Measurements from ENCODE around the gene SF3B1.
A peak's percentile ranks its signal among the peaks of the same experiment; 100 is the strongest.
"Not testable (repeated sequence)": the region's sequence is repeated elsewhere in the genome, so short reads cannot be mapped to it uniquely, and the experiment has no call there.

The SF3B1 gene, protein sequence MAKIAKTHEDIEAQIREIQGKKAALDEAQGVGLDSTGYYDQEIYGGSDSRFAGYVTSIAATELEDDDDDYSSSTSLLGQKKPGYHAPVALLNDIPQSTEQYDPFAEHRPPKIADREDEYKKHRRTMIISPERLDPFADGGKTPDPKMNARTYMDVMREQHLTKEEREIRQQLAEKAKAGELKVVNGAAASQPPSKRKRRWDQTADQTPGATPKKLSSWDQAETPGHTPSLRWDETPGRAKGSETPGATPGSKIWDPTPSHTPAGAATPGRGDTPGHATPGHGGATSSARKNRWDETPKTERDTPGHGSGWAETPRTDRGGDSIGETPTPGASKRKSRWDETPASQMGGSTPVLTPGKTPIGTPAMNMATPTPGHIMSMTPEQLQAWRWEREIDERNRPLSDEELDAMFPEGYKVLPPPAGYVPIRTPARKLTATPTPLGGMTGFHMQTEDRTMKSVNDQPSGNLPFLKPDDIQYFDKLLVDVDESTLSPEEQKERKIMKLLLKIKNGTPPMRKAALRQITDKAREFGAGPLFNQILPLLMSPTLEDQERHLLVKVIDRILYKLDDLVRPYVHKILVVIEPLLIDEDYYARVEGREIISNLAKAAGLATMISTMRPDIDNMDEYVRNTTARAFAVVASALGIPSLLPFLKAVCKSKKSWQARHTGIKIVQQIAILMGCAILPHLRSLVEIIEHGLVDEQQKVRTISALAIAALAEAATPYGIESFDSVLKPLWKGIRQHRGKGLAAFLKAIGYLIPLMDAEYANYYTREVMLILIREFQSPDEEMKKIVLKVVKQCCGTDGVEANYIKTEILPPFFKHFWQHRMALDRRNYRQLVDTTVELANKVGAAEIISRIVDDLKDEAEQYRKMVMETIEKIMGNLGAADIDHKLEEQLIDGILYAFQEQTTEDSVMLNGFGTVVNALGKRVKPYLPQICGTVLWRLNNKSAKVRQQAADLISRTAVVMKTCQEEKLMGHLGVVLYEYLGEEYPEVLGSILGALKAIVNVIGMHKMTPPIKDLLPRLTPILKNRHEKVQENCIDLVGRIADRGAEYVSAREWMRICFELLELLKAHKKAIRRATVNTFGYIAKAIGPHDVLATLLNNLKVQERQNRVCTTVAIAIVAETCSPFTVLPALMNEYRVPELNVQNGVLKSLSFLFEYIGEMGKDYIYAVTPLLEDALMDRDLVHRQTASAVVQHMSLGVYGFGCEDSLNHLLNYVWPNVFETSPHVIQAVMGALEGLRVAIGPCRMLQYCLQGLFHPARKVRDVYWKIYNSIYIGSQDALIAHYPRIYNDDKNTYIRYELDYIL

DNA sequence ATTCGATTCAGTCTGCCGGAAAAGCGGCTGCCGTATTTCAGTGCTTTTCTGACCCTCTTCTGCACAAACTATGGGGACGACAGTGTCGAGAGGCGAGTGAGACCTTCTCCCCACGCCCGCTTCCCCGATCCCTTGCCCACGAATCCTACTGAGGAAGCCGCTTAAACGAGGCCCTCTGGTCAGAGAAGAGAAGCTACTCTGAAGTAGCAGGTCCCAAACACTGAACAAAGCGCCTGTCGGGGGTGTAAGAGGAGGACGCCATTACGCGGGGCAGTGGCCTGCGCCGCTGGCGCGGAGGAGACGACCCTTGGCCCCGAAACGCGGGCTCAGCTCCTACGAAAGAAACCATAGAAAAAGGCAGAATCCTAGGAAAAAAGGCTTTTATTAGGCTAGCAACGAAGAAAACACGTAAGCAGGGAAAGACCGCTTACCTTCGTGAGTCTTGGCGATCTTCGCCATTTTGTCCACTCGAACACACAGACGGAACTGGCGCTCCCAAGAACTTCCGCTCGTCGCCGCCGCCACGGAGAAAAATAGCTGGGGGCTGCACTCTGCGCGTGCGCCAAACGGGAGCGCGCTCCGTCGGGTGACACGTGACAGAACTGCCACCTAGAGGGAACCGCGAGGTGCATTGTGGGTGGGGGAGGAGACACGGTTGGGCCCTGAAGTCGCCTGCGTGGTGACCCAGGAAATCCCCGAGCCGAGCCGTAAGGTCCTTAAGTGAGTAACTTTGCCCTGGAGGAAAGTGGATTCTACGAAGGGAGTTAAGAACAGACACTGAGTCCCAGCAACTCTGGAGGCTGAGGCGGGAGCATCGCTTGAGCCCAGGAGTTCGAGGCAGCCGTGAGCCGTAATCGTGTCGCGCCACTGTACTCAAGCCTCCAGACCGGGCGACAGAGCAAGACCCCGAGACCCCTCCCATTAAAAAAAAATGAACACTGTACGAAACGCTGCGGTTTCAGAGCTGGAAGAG, at the start of gene SF3B1:
Gene SF3B1, minus strand, starts transcription at position 488 of the 973 bp plus-strand sequence. Its CDS starts 29 bp downstream, at position 459.
- FAIRE-seq: peak; percentile 90

DNA sequence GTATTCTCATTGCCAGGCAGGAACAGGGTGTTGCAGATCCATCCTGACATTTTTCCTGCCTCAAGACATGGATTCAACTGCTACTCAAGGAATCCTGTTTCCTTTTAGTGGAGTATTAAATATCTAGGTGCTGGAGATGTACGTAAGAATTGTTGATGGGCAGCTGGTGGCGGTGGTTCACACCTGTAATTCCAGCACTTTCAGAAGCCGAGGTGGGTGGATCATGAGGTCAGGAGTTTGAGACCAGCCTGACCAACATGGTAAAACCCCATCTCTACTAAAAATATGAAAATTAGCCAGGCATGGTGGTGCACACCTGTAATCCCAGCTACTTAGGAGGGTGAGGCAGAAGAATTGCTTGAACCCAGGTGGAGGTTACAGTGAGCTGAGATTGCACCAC, 49.4 kb upstream of the SF3B1 start:
- FAIRE-seq: not testable (repeated sequence)

DNA sequence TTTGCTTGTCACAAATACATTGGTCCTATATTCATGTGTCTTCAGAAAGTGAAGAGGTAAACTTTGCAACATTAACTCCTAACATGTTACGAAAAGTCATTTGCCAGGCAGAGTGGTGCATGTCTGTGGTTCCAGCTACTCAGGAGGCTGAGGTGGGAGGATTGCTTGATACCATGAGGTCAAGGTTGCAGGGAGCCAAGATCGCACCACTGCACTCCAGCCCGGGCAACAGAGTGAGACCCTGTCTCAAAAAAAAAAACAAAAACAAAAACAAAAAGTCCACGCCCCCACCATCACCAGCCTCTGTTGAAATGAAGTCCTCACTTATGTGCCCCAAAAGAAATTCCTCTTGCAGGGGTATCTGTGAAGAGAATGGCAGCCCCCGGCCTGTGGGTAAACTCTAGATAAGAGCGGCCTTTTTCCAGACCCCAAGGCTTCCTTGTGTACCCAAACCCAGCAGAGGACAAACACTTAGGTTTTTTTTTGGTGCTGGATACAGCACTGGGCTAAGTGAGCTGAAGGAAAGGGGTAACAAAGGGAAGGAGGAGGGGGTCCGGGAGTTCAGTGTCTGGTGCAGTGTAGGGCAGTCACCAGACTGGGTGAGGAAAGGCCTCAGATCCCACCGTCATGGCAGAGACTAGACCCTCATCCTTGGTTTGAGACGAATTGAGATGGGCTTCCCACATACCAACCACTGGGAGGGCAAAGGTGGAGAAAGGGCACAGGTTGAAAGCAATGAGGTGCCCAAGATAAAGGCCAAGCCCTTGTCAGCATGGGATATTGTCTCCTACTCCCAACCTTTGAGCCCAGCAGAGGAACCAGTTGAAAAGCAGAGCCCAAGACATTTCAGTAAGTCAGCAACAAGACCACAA, 45.6 kb upstream of the SF3B1 start:
- FAIRE-seq: no peak

DNA sequence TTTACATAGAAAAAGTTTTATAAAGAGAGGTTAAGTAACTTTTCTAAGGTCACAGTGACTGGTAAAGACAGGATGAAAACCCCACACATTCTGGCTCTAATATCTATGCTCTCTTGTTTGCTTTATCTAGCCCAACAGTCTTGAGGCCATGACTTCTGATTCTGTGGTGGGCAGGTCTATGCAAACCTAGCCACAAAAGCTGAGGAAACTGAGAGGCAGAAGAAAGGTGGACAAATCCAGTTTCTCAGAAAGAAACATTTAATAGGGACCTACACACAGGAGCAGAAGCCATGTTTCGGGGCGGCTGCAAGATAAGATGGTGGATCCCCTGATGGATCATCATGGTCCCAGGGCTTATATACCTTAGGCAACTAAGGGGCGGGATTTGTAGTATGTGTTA, 43.0 kb upstream of the SF3B1 start:
- FAIRE-seq: no peak

DNA sequence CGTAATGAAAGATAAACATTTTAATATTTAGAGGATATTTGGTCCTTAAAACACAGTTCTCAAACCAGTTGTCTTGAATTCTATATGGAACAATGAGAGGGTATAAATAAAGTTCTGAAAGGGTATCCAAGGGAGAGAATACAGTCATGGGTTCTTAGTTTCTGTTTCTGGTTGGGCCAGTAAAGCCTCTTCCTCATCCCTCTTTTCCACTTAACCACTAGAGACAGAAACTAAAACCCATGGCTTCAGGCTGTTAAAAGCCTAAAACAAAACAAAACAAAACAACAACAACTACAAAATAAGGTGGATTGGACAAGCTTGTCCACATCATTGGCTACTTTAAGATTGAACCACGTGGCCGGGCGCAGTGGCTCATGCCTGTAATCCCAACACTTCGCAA, 37.3 kb upstream of the SF3B1 start:
- FAIRE-seq: no peak

DNA sequence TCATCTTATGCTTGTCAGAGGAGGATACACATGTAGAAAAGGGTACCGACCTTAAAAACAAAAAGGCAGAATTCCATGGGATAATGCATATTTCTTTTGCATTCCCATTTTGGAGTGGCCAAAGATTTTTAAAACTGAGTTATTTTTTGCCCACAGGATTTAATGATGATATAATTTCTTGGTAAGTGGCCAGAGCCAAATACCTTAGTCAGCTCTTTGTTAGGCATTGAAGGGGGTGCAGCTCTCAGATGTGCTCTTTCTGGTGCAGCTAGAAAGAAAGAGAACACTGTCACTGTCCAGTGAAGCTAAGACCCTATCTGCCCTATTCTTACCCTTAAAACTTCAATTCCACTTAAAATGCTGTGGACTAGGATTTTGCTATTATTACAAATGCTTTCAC, 29.3 kb upstream of the SF3B1 start:
- no peak for FAIRE-seq

DNA sequence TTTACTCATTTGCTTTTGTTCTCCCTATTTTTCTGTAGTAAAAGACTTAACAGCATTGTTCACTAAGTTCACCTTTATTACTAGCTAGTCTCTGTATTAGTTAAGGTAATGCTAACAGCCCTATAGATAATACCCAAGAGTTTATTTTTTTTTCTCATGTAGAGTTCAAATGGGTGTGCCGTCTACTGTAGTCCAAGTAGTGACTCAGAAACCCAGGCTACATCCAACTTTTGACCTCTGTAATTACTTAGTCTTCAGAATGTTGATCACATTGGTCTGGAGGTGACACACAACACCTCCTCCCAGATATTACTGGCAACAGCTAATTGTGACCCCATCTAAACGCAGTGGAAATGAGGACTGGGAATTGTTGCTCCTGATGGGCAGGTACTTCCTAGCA, 26.2 kb upstream of the SF3B1 start:
- no peak for FAIRE-seq

DNA sequence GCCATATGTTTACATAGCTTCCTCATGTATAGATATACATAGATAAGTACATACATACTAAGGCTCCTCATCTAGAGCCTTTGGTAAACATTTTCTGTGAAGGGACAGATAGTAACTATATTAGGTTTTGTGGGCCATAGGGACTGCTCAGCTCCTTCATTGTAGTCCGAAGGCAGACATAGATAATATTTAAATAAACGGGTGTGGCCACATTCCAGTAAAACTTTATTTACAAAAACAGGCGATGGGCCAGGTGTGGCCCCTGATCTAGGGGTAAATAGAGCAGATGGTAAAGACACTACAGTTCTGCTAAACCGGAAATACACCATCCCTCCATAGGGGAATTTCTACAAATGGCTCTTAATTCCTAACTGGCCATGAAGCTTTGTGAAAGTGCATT, 25.8 kb upstream of the SF3B1 start:
- FAIRE-seq: no peak

DNA sequence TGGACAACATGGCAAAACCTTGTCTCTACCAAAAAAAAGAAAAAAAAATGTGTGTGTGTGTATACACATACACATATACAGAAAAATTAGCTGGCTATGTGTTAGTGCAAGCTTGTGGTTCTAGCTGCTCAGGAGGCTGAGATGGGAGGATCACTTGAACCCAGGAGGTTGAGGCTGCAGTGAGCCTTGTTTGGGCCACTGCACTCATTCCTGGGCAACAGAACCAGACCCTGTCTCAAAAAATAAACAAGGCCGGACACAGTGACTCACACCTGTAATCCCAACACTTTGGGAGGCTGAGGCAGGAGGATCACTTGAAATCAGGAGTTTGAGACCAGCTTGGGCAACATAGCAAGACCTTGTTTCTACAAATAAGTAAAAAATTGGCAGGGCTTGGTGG, 20.6 kb upstream of the SF3B1 start:
- FAIRE-seq: no peak

DNA sequence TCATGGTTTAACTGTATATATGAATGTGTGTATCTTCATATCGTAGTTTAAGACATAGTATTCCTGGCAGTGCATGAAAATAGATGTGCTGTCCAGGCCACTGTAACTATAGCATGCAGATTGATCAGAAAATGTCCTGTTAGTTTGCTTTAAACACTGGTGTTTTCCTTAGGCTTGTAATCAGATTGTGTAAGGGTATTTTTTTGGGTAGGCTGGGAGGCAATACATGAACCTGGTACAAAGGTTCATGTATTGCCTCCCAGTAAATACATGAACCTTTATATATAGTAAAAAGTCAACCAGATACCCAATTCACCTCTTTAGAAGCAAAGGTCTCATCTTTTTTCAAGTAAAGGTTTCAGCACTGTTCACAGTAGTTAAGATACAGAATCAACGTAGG, 20.1 kb upstream of the SF3B1 start:
- no peak for FAIRE-seq

DNA sequence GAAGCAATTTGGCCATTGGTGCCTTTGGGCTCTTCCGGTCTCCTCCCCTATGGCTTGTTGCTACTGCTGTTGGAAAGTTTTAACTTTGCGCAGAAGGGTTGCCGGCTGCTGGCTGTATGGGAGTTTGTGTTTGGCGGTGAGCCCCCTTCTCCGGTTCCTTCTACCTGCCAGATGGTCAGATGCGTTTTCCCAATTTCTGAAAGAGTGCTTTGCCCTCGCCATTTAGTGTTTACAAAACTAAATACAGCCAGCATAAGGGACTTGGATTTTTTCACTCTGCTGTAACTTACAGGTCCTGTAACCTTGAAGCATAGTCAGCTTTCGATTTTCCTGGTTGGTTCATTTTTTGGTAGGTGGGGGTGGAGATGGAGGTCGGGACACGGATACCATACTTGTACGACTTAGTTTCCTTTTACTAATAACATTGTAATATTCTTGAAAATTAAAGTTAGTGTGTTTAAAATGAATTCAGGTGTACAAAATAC, 19.1 kb upstream of the SF3B1 start:
- no peak for FAIRE-seq

DNA sequence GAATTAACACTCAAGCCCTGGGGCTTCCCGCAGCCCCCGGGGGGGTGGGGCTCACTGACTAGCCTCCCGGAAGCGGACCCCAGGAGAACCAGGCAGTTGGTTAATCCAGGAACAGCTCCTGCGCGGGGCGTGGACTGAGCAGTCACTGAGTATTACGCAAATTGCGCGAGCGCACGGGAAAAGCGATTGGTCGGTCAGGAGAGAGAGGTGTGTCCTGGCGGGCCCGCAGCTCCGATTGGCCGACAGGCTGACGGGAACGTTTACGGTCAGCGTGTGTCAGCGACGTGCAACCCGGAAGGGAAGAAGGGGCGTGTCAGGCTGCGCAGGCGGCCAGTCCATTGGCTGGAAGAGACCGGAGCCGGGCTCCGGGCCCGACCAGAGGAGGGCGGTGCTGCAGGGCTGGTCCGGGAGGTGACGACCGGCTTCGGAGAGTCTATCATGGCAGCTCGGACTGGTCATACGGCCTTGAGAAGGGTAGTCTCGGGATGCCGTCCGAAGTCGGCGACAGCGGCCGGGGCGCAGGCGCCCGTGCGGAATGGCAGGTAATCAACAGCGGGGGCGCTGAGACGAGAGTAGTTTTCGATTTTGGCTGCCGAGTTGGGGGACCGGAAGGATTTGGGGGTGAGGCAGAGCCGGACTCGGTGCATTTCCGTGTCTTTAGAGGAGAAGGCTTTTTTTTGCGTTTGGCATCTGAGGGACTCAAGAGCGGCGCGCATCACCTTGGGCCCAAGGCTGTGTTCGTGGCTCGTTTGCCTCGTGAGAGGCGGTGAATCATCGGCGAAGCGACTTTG, 18.5 kb upstream of the SF3B1 start, which contains the start of gene COQ10B:
Gene COQ10B, plus strand, starts transcription at position 430 of the 791 bp plus-strand sequence. Its CDS starts 9 bp downstream, at position 439.
- FAIRE-seq: peak; percentile 94

DNA sequence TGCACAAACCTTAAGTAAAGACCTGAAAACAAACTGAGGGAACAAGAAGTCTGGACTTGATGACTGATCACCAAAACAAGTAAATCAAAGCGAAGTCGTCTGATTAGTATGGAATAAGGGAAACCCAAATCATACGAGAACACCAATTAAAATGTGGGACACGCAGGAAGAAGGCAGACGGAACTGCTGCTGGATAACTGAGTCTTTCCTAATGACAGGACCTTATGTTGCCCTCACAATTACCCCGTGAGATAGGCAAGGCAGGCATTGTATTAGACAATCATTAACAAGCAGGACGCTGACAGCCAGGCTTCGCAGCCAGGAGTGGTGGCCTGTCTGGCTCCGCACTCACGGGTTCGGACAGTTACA, 17.9 kb upstream of the SF3B1 start:
- FAIRE-seq: no peak

DNA sequence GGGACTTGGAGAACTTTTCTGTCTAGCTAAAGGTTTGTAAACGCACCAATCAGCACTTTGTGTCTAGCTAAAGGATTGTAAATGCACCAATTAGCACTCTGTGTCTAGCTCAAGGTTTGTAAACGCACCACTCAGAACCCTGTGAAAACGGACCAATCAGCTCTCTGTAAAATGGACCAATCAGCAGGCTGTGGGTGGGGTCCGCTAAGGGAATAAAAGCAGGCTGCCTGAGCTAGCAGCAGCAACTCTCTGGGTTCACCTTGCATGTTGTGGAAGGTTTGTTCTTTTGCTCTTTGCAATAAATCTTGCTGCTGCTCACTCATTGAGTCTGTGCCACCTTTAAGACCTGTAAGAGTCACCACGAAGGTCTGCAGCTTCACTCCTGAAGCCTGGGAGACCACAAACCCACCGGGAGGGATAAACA, 16.1 kb upstream of the SF3B1 start:
- FAIRE-seq: not testable (repeated sequence)

DNA sequence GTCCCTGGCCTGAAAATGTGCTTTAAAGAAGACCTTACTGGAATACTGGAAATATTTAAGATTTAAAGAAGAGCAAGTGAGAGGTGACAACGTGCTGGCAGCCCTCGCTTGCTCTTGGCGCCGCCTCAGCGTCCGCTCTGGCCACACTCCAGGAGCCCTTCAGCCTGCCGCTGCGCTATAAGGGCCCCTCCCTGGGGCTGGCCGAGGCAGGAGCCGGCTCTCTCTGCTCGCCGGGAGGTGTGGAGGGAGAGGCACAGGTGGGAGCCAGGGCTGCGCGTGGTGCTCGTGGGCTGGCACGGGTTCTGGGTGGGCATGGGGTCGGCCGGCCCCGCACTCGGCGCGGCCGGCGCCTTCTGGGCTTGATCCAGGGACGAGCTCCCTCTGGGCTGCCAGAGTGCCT, 15.6 kb upstream of the SF3B1 start:
- FAIRE-seq: no peak

DNA sequence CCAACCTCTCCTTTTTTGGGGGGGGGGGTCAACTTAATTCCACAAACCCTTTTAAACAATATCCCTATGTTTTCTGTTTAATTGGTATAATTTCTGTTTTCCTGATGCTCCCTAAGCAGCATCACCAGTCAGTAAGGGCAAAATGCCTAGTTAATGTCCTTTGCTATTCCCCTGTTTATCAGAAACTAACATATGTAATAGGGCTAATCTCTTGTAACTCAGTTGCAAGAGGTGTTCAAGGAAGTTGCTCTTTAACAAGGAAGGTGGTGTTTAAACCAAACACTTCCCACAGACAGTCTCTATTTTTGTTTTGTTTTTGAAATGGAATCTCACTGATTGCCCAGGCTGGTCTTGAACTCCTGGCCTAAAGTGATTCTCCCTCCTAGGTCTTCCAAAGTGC, 12.0 kb upstream of the SF3B1 start:
- no peak for FAIRE-seq

DNA sequence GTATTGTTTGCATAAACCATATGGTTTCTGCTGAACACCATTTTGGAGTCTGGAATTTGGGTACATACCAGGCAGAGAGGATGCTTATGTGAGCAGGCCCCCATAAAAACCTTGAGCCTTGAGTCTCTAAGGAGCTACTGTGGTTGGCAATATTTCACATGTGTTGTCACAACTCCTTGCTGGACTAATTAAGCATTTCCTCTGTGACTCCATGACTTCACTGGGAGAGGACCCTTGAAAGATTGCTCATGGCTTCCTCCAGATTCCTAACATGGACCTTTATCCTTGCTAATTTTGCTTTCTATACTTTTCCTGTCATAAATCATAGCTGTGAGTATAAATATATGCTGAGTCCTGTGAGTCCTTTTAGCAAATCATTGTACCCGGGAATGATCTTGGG, 10.9 kb upstream of the SF3B1 start:
- FAIRE-seq: no peak

DNA sequence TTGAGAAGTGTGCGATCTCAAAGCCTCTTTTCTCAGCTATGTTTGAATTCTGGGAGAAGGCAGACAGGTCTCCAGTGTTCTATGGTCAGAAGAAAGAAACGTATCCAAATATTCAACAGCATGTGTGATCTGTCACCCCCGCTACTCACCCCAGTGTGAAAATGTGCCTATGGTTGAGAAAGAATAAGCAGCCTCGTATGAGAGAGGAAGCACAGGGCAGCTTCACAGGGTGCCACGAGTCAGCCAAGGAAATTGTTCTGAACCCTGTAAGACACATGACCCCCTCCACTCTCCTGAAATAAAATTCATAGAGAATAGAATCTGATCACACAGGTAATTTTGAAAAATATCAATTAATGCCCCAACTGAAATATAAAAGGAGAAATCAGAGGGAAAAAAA, 8.0 kb upstream of the SF3B1 start:
- no peak for FAIRE-seq

DNA sequence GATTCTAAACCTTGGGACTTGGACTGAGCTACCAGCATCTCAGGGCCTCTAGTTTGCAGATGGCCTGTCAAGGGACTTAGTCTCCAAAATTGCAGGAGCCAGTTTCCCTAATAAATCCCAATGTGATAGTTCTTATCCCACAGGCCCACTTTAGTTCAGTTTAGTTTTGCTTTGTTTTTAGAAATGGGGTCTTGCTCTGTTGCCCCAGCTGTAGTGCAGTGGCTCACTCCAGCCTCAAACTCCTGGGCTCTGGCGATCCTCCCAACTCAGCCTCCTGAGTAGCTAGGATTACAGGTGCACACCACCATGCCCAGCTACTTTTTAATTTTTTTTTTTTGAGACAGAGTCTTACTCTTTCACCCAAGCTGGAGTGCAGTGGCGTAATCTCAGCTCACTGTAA, 2.6 kb upstream of the SF3B1 start:
- no peak for FAIRE-seq
